GM08714 (cell line): Measurements from ENCODE around the gene BACH2.

Source experiments
- H3K4me3 ChIP-seq: fragments of 200-500 bp; sonication (Bioruptor generic); 2 replicates; pipeline ENCODE4 v1.5.1; 2014; ENCODE audit warnings: mild to moderate bottlenecking, low read length, inconsistent platforms
- ZNF274 ChIP-seq: IDR thresholded peaks from 2 replicates; pipeline ENCODE4 v1.6.1; 2012; ENCODE audit warnings: mild to moderate bottlenecking, low read depth, low read length

The BACH2 gene

DNA sequence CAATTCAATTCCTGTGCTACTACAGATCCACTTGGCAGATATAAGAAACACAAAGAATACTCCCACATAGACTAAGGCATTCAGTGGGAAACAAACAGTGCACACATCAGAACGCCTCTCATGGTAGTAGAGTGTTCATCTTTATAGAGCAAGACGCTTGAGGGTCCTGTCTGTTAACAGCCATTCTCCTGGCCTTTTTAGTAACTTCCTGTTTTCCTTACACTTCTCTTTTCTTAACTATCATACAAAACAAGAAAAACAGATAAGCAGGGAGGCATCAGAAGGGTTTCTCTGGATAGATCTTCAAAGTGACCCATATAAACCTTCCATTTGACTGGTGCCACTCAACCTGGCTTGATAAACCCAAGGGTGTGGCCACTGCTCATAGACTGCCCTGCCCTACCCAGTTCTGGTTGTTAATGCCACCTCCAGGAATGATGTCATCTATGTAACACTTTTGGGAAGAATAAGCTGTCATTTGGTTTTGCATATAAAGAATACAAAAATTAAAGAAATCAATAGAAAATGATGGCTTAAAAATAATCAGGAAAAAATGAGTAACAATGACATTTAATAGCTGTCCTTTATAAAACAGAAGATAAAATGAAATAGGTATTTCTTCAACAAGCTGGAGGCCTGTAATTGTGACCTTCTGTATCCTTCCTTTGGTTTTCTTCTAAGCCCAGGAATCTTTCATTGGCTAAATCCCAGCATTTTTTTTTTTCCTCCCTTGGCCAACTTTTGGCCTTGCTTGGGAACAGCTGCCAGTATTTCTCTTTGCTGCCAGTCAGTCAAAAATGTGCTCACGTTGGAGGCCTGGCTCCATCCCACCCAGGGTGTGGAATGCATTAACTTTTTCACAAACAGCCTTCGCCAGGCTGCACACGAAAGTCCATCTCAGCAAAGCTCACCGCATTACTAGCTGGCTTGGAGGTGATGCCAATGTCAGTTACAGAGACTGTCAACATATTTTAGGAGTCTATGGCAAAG lies 298.9 kb downstream of the BACH2 start:
- TF ChIP-seq ZNF274 = no peak
- no peak overlapping the region for H3K4me3 ChIP-seq

DNA sequence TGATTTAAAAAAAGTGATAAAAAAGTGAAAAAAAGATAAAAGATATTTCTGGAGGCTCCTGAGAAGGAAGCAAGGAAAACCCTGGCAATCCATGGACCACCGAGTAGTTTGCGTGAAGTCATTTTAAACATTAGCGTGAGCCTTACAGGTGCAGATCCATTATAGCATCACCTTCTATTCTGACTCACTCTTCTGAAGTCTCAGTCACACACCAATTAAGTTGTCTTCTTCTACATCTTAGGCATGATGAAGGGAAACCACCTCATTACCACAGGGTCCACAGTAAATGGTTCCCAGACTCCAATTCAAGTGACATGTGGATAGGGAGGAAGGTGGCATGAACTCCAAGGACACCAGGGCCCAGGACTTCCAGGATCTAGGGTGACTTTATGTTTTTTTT lies 303.2 kb downstream of the BACH2 start:
- H3K4me3 ChIP-seq = no peak overlapping the region
- TF ChIP-seq ZNF274 = no peak

DNA sequence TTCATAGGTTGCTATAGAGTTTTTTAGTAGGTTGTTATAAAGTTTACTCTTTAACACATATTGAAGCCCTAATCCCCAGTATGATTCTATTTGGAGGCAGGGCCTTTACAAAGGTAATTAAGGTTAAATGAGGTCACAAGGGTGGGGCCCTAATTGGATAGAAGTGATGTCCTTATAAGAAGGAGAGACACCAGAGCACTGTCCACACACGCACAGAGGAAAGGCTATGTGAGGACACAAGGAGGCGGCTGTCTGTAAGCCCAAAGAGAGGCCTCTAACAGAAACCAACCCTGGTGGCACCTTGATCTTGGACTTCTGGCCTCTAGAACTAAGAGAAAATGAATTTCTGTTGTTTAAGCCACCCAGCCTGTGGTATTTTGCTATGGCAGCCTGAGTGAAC lies 303.8 kb downstream of the BACH2 start:
- no peak overlapping the region for H3K4me3 ChIP-seq
- TF ChIP-seq ZNF274 = no peak

DNA sequence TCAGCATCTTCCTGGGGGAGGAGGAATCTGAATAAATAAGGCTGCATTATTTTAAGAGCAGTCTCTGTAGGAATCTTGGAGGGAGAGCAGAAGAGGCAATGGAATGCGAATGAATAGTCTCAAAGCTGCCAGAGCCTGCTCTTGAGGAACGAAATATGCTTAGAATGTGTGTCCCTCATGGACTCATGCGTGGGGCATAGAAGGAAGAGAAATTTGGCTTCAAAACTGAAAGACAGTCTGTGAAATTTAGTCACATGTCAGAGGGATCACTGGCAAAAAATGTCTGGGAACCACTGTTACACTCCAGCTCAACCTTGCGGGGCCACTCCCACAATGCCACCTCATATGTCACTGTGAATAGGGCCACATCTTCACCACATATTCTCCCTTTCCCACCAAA lies 306.9 kb downstream of the BACH2 start:
- TF ChIP-seq ZNF274 = no peak
- no peak overlapping the region for H3K4me3 ChIP-seq

DNA sequence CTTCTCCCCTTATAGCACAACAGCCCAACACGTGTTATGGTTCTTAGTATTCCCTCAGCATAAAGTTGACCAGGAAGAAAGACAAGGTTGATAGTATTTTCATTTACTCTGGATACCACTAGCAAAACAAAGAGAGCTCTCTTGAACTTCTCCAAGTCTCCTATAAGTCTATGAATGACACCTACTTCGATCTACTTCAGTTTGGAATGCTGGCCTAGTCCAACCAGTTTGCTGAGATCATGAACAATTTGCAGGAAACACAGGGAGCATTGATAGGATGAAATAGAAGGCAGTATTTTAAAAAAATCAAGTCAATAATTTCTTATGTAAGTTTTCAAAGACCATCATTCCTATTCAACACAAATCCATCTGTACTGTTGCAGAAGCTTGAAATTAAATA lies 308.8 kb downstream of the BACH2 start:
- no peak overlapping the region for H3K4me3 ChIP-seq
- TF ChIP-seq ZNF274 = no peak

DNA sequence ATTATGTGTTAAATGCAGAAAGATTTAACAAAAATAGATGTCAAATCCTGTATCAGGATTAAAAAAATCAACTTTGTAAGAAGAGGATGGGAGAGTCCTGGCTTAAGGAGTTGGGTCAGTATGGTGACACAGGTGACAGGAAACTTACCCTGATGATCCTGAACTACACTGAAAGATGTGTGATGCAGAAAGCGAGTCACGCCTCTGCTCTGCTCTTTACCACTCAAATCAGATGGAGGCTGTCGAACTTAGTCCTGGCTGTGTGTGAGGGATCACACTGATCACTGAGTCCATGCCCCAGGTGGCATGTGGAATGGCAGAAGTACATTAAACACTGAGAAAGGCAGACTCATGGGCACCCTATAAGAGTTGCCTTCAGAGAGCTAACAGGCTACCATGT lies 309.5 kb downstream of the BACH2 start:
- TF ChIP-seq ZNF274 = no peak

DNA sequence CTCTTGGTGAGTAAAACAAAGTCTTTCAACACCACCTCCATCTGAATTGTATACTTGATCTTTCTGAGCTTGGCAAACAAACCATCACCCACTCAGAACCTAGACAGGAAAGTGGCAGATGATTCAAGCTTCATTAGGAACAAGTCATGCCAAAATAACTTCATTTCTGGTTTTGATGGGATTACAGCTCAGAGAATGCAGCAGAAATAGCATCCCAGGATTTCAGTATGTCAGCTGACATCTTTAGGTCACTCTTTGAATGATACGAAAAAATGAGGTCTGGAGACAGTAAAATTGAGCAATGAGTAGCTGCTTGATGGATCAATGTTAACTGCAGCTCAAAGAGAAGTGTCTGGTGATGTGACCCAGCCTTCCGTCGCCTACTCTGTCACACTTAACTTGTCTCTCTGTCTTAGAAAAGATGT lies 310.0 kb downstream of the BACH2 start:
- no peak overlapping the region for H3K4me3 ChIP-seq
- no peak for TF ChIP-seq ZNF274

More for the DNA sequence above, 309.5 kb downstream of the BACH2 start:
- no peak overlapping the region for H3K4me3 ChIP-seq

DNA sequence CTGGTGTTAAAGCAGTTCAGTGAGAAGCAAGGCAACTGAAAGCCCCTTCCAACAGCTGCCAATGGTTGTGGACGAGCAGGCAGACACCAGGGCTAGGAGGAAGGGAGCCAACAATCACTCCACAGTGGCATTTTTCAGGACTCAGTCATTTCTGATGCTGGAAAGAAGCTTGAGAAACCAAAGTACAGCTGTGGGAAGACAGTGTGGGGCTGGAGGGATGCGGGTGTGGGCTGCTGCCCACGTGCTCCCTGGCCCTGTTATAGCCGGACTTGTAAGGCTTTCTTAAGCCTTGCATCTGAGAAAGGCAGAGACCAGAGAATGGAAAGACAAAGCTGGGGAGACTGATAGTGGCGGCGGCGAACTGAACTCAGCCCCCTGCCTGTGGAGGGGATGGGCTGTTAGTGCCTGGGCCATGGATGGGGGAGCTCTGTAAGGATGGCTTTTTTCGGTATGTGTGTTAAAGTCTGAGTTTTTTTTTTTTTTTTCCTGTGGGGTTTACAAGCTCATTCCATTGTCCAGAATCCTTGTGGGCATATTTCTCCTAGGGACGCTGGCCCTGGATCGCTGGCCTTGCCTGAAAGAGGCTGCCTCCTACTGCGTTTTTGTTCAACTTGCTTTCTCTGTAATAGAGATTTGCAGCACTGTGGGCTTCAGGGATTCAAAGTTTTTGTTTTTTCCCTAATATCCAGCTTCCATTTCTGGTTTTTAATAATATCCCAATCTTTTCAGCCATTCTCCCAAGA lies 310.7 kb downstream of the BACH2 start:
- no peak for TF ChIP-seq ZNF274
- no peak overlapping the region for H3K4me3 ChIP-seq

DNA sequence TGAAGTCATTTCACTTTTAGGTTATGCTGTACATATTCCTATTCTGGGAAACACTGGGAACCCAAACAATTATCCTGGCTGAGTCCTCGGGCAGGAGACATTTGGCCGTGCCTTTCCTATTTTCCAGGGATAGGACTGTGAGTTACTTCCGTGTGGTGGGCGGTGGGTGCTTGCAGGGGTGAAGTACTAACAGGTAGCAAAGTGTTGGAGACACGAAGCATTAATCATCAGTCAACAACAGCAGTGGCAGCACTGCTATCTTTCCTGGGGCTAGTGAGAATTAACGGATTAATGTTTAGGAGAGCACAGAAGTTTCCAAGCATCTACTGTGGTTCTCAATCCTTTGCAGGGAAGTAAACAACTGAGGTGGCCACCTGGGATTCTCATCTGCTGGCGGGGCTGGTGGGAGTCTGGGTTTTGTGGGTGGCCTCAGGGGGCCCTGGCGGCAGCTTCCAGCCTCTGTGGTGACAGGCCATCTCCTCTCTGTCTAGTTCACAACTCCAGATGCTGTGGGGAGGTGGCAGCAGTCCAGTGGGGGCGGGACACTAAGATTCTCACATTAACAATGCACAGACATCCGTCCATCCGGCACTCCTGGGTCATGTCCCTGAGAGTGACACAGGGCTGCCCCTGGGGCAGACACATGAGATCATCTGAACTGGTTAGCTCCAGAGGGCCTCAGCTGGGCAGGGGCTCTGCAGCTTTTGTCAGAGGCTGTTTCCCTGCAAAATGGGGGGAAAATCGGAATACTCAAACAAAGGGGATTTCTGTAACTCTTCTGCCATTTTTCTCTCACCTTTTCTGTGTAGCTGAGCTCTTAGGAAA lies 311.5 kb downstream of the BACH2 start:
- TF ChIP-seq ZNF274 = no peak
- no peak overlapping the region for H3K4me3 ChIP-seq

DNA sequence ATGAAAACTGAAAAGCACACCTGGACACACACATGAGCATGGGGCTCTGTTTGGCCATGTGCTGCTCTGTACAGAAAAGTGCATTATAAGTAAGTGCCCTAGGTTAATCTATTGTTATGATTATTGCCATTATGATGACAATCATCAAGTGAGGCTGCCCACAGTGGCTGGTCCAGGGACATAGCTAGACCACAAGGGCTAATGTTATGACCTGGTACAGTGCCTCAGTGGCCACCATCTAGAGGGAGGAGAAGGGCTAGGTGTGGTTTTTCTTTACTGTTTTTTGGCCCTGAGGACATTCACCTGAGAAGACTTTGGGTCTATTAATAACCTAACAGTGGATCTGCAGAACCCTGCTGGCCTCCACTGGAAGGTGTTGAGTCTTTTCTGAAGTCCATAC lies 316.3 kb downstream of the BACH2 start:
- no peak overlapping the region for H3K4me3 ChIP-seq
- TF ChIP-seq ZNF274 = no peak

DNA sequence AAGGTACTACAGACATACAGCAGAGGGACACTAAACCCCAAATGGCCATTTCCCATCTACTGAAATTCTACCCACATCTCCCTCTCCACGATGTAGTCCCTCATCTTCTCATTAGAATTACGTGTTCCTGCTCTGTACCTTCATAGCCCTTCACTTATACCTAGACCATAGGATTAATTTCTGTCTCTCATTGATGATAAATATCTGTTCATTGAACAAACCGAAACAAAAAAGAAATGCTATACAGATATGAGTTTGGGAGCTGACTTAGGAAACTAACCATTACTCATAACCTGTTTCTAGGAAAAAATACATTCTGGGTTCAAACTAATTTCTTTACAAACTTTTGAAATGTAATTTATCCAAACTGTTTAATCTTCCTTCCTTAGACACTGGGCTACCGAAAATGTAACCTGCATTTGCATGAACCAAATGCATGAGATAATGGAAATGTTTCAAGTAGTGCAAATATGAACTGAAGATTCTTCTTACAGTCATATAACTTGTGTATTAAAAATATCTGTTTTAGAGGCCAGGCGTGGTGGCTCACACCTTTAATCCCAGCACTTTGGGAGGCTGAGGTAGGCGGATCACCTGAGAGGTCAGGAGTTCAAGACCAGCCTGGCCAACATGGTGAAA lies 317.0 kb downstream of the BACH2 start:
- no peak overlapping the region for H3K4me3 ChIP-seq
- no peak for TF ChIP-seq ZNF274

DNA sequence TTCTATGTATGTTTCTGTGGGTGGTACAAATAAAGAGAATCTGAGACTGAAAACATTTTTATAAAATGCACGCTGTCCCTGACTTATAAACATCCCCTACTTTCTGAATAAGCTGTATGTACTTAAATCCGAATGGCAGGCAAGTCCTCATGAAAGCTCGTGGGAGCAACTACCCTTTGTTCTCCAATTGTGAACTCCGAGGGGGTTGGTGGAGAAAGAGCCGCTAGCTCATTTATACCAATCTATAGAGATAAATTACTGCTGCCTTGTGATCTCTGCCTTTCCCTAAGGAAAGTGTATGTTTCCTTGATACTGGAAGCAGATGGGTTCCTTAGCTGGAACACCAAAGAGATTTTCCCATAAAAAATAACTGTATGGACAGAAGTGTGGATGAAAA lies 317.9 kb downstream of the BACH2 start:
- H3K4me3 ChIP-seq = no peak overlapping the region
- no peak for TF ChIP-seq ZNF274

DNA sequence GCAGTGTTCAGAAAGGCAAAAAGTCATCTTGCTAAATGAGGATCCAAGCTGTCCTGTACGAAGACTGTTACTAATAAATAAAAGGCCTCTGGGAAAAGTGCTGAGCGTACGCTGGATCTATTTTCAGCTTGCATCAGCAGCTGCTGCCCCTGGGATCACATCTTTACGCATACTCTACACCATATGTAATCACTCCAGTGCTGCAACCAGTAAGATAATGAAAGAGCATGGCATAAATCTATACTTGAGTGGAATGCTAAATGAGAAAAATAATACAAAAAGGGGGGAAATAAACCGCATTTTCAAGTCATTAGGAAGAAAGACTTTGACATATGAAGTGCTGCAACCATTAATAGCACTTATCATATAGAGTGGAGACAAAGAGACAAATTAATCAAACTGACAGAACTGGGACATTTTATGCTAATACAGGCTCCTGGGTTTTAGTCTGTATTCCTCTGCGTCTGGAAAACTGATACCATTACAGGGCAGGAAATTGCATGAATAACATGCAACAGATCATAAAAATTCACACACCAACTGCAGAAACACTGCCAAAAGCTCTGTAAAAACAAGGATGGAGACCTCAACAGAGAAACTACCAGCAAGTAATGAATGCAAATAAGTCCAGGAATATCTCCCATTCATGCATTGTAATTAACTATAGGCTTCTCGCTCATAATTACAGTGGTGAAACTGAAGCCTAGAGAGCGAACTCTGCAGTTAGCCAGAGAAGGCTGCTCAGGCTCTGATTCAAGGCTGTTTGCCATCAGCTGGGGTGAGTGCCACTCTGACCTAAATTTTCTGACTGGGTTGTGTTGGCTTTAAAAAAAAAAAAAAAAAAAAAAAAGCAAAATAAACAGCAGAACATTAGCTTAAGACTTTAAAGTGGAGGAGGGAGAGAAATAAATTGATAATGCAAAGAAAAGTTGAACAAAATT lies 318.6 kb downstream of the BACH2 start:
- no peak for TF ChIP-seq ZNF274
- H3K4me3 ChIP-seq = no peak overlapping the region

DNA sequence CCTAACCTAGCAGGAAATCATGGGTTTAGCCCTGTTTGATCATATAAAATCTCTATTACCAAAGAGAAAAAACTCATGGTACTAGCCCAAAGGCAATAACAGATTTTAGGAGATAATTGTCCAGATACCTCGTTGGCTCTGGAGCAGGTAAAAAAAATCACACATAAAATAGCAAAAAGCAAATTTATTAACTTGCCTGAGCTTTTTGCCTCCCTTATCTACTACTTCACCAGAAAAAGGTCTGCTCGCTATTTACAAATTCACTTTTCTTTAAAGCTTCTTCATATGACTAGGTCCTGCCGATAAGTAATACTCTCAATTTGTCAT lies 320.0 kb downstream of the BACH2 start:
- no peak for TF ChIP-seq ZNF274
- no peak overlapping the region for H3K4me3 ChIP-seq
